Thymus (tissue), 11 donors: Measurements from ENCODE around the gene ODF2L. TPM values are rescaled to one million over a fixed set of nuclear protein-coding genes. Genes with fewer than 3 reads are reported as not detected.

Experiments used
- DNase-seq, 9 donors: peaks; one replicate each; pipeline ENCODE4 v3.0.0-alpha.2; 2013; ENCODE audit warnings: low spot score in 9 of 9, low read depth in 6 of 9, missing footprints in 1 of 9
- H3K27ac ChIP-seq, 2 donors: one replicate each; pipeline ENCODE4 v1.5.1; 2013; ENCODE audit warnings: control low read depth in 1 of 2, low read depth in 1 of 2, low read length in 1 of 2, mild to moderate bottlenecking in 1 of 2, moderate library complexity in 1 of 2
- H3K27me3 ChIP-seq, 2 donors: one replicate each; pipeline ENCODE4 v1.5.1; 2013; ENCODE audit warnings: low read length in 1 of 2; ENCODE audit not compliant: control insufficient read depth in 2 of 2, insufficient read depth in 1 of 2
- H3K36me3 ChIP-seq, 2 donors: one replicate each; pipeline ENCODE4 v1.5.1; 2013; ENCODE audit warnings: low read length in 1 of 2, mild to moderate bottlenecking in 1 of 2, moderate library complexity in 1 of 2; ENCODE audit not compliant: control insufficient read depth in 2 of 2, insufficient read depth in 2 of 2
- H3K4me1 ChIP-seq, 2 donors: one replicate each; pipeline ENCODE4 v1.5.1; 2013; ENCODE audit warnings: low read length in 2 of 2; ENCODE audit not compliant: control insufficient read depth in 2 of 2, insufficient read depth in 2 of 2
- H3K4me3 ChIP-seq, 2 donors: one replicate each; pipeline ENCODE4 v1.5.1; 2013; ENCODE audit warnings: low read length in 2 of 2, control low read depth in 1 of 2, mild to moderate bottlenecking in 1 of 2
- H3K9me3 ChIP-seq, 2 donors: one replicate each; pipeline ENCODE4 v1.5.1; 2013; ENCODE audit warnings: low read length in 1 of 2, mild to moderate bottlenecking in 1 of 2; ENCODE audit not compliant: control insufficient read depth in 2 of 2, insufficient read depth in 1 of 2
- WGBS: extraction: QIAGEN DNeasy Blood & Tissue Kit; methylation state at CpG from one replicate; pipeline ENCODE4 v1.1.7; 2013; 5-methylcytosine and 5-hydroxymethylcytosine counted together
- polyA plus RNA-seq: library from polyadenylated mRNA; stranded (reverse); fragments of 200-250 nt; gene quantifications from one replicate; pipeline ENCODE4 v1.2.3, GENCODE V29; 2013
- total RNA-seq: library from RNA; stranded (reverse); fragments of 120-200 nt; gene quantifications from one replicate; pipeline ENCODE4 v1.2.4, GENCODE V29; 2013
- donor health status: healthy.

Gene ODF2L
- total and polyA plus RNA-seq, 2 donors, result 38.8 to 131 TPM

GRCh38 chr1:86317926-86318325 lies 78.2 kb downstream of the ODF2L start:
- H3K4me1 ChIP-seq, result no peaks in the 10 kb centered on the region
- DNase-seq, result no peak
- no peaks in the 10 kb centered on the region for H3K36me3 ChIP-seq
- H3K27me3 ChIP-seq, result no peaks in the 10 kb centered on the region
- H3K27ac ChIP-seq, result no peak overlapping the region
- H3K4me3 ChIP-seq, result no peak overlapping the region
- H3K9me3 ChIP-seq, result no peaks in the 10 kb centered on the region

DNA sequence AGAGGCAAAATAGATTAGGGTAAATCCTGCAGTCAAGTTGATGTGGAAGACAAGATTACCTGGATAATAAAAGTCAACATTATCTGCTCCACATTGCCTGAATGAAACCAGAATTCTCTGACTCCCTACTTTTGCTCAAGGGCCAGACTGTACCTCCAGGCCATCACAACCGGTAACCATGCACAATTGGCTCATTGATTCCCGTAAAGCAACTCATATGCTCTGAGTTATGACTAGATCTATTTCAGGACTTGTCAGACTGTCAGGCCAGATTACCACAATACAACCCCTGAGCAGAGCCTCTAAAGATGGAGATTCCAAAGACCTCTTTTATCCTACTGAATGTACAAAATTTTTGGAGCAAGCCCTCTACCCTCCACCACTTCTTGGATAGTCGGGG lies 90.4 kb downstream of the ODF2L start:
- Histone ChIP-seq H3K9me3 (no peaks in the 10 kb centered on the region), H3K4me1 (no peaks in the 10 kb centered on the region), H3K36me3 (no peaks in the 10 kb centered on the region), H3K27ac (no peak overlapping the region), H3K4me3 (no peak overlapping the region), H3K27me3 (no peaks in the 10 kb centered on the region)
- no peak for DNase-seq
- WGBS, result 98% methylated on average over 3 of the region's 3 CpGs

- H3K27me3 ChIP-seq, result no peaks in the 10 kb centered on the region
- WGBS, result 98% methylated on average over 1 of the region's 1 CpG
- H3K27ac ChIP-seq, result no peak overlapping the region
- no peaks in the 10 kb centered on the region for H3K9me3 ChIP-seq
- H3K4me3 ChIP-seq, result no peak overlapping the region
- no peaks in the 10 kb centered on the region for H3K4me1 ChIP-seq
- H3K36me3 ChIP-seq, result no peaks in the 10 kb centered on the region
- DNase-seq, result no peak
These were observed 93.0 kb downstream of the ODF2L start for GRCh38 chr1:86303041-86303690.

Other genes starting within 250 kb of the ODF2L start
- 0.33 TPM for gene COL24A1, start 239.6 kb downstream of the ODF2L start, total RNA-seq
- 1.3 TPM for gene COL24A1, start 239.6 kb downstream of the ODF2L start, polyA plus RNA-seq
- 0.42 TPM for gene CLCA2, start 27.8 kb upstream of the ODF2L start, total RNA-seq
- gene CLCA2, start 27.8 kb upstream of the ODF2L start, polyA plus RNA-seq, result 3.4 TPM
- gene CLCA1, start 72.6 kb upstream of the ODF2L start, total RNA-seq, result 0.14 TPM
- gene CLCA1, start 72.6 kb upstream of the ODF2L start, polyA plus RNA-seq, result 0.07 TPM
- 0.05 TPM for gene CLCA4, start 150.8 kb upstream of the ODF2L start, total RNA-seq
- gene CLCA4, start 150.8 kb upstream of the ODF2L start, polyA plus RNA-seq, result 0.59 TPM